AG04450 (cell line): ENCODE data around the gene CSDE1. TPM values are rescaled to one million over a fixed set of nuclear protein-coding genes. Genes with fewer than 3 reads are reported as not detected.
"Not testable (repeated sequence)": the region's sequence is repeated elsewhere in the genome, so short reads cannot be mapped to it uniquely, and the experiment has no call there.

ENCODE experiments used
- CTCF ChIA-PET: fragments of 300-600, 350-600 bp; formaldehyde crosslinking; extraction: SDS; loops from one replicate; lab custom pipeline; 2022; ENCODE audit warnings: antibody characterized with exemption, inconsistent platforms; lab: Charles Lee
- POLR2A ChIA-PET: fragments of 350-600 bp; formaldehyde crosslinking; extraction: SDS; loops from one replicate; lab custom pipeline; 2021; ENCODE audit warnings: antibody characterized with exemption, inconsistent platforms; lab: Yijun Ruan, JAX
- DNase-seq: peaks from one replicate; pipeline ENCODE4 v3.0.0-alpha.2; 2011; ENCODE audit warnings: low read depth, low spot score
- H3K27ac ChIP-seq: one replicate; pipeline ENCODE4 v1.5.1; 2012; ENCODE audit warnings: low read depth, low read length, control low read depth
- H3K27me3 ChIP-seq: one replicate; pipeline ENCODE4 v1.6.0; 2012; ENCODE audit warnings: low read length; ENCODE audit not compliant: control insufficient read depth, insufficient read depth
- H3K4me3 ChIP-seq: 2 replicates; pipeline ENCODE4 v1.5.1; 2011; ENCODE audit warnings: mild to moderate bottlenecking, low read depth, low read length, control low read depth
- H3K9me3 ChIP-seq: 2 replicates; pipeline ENCODE4 v1.5.1; 2012; ENCODE audit warnings: low read length; ENCODE audit not compliant: control insufficient read depth, insufficient read depth
- polyA plus RNA-seq: library from polyadenylated mRNA; depleted of rRNA; stranded (reverse); fragments of >200 nt; gene quantifications from 2 replicates; pipeline ENCODE4 v1.2.3, GENCODE V29; 2011
- TF ChIP-seq, protein P1 (sequence below): IDR thresholded peaks from 2 replicates; pipeline ENCODE4 v1.5.1; 2011; ENCODE audit warnings: low read depth, low read length, control low read depth, inconsistent platforms

The CSDE1 gene
- polyA plus RNA-seq, 1 experiment, result 438 TPM

DNA sequence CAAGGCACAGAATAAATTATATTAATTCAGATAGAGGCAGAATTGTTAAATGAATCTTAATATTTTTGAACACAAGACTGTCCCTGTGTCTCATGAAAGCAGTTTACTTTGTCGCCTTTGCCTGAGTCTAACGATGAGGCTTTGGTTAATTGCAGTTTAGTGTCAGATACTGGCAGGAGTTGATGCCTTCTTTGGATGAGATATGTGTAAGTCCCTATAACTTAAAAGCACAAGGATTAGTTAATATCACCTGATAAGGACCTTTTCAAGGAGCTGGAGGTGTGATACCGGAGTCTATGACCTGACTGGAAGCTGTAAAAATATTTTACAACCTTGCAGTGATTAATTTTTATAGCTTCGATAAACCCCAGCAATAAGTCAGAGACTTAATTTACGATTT lies 24.7 kb upstream of the CSDE1 start:
- DNase-seq, result no peak
- no peaks in the 10 kb centered on the region; the same call in 1 of the 2 replicates for H3K9me3 ChIP-seq
- H3K27me3 ChIP-seq, result no peaks in the 10 kb centered on the region
- TF ChIP-seq, protein P1, sequence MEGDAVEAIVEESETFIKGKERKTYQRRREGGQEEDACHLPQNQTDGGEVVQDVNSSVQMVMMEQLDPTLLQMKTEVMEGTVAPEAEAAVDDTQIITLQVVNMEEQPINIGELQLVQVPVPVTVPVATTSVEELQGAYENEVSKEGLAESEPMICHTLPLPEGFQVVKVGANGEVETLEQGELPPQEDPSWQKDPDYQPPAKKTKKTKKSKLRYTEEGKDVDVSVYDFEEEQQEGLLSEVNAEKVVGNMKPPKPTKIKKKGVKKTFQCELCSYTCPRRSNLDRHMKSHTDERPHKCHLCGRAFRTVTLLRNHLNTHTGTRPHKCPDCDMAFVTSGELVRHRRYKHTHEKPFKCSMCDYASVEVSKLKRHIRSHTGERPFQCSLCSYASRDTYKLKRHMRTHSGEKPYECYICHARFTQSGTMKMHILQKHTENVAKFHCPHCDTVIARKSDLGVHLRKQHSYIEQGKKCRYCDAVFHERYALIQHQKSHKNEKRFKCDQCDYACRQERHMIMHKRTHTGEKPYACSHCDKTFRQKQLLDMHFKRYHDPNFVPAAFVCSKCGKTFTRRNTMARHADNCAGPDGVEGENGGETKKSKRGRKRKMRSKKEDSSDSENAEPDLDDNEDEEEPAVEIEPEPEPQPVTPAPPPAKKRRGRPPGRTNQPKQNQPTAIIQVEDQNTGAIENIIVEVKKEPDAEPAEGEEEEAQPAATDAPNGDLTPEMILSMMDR, result no peak
- ChIA-PET POLR2A (no interaction called here), CTCF (interaction anchor here (0.6 to 1.6 kb wide), 2 partner anchors 436 to 1703 kb away, joined by 3 read pairs; no protein-coding TSS in a partner anchor)
- no peak overlapping the region for H3K4me3 ChIP-seq
- H3K27ac ChIP-seq, result no peak overlapping the region

DNA sequence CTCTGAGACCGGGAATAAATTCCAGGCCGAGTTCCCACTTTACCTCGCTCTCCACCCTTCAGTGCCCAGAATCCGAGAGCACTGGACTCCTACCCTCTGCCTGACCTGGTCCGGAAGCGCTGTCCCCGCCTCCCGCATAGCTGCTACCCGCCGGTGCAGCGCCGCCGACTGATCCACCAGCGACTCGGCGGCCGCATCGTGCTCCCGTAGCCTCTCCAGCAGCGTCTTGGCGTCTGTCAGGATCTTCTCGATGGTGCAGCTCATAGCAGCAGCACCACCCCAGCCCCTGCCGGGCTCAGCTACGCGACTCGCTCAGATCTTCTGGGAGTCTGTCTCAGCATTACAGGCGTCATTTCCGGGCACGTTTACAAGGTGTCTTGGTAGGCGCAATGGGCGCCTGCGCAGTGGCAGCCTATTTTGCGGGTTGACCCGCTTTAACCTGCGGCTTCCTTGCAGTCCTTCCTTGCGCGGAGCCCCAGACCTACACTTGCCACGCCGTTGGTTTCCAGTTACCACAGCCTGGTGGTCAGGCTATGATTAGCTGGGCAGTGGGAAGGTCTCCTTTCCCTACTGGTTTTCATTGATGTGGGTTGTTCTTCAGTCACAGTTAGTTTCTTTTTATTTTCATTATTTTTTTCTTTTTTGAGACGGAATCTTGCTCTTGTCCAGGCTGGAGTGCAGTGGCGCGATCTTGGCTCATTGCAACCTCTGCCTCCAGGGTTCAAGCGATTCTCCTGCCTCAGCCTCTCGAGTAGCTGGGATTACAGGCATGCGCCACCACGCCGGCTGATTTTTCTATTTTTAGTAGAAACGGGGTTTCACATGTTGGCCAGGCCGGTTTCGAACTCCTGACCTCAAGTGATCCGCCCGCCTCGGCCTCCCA lies 22.8 kb upstream of the CSDE1 start, which contains the start of gene SIKE1:
Gene SIKE1 (minus strand): TSS at position 342 of the 883 bp plus-strand sequence. CDS start 78 bp downstream, at position 264.
- Histone ChIP-seq H3K27ac (peak within 1 kb of the TSS; percentile 95), H3K4me3 (peak within 1 kb of the TSS; percentile 93), H3K9me3 (no peaks in the 10 kb centered on the region; the same call in 1 of the 2 replicates), H3K27me3 (no peaks in the 10 kb centered on the region)
- peak; percentile 85 for DNase-seq
- TF ChIP-seq, protein P1, result no peak
- ChIA-PET CTCF (interaction anchor here (0.7 kb wide), 1 partner anchor 791 kb away, joined by 3 read pairs; no protein-coding TSS in a partner anchor), POLR2A (interaction anchor here (0.6 to 1.2 kb wide), 3 partner anchors 23 to 1232 kb away, joined by 4 to 6 read pairs (median 5); partner anchors contain the start of gene CSDE1)

DNA sequence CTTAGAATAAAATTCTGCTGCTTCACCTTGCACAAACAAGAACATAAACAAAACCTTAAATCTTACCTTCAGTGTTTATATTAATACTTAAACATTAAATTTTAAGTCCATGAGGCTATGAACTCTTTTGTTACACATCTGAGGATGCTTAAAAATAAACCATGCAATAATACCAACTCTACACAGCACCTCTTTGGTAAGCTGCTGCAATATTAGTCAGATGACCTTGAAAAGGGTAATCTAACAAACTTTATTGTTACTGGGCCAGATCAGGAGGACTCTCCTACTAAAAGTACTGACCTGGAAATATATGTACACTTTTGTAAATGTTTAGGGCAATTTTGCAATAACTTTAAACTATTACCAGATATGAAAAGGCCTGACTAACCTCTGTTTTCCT lies 21.9 kb upstream of the CSDE1 start:
- POLR2A ChIA-PET, result no interaction called here
- H3K9me3 ChIP-seq, result no peaks in the 10 kb centered on the region; the same call in 1 of the 2 replicates
- peak overlapping the region; percentile 93 for H3K4me3 ChIP-seq
- TF ChIP-seq, protein P1, result no peak
- H3K27ac ChIP-seq, result peak overlapping the region; percentile 95
- H3K27me3 ChIP-seq, result no peaks in the 10 kb centered on the region
- DNase-seq, result no peak
- CTCF ChIA-PET, result no interaction called here

DNA sequence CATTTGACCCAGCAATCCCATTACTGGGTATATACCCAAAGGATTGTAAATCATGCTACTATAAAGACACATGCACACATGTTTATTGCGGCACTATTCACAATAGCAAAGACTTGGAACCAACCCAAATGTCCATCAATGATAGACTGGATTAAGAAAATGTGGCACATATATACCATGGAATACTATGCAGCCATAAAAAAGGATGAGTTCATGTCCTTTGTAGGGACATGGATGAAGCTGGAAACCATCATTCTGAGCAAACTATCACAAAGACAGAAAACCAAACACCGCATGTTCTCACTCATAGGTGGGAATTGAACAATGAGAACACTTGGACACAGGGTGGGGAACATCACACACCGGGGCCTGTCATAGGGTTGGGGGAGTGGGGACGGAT lies 18.9 kb upstream of the CSDE1 start:
- DNase-seq, H3K4me3 ChIP-seq, H3K27me3 ChIP-seq, H3K27ac ChIP-seq, POLR2A ChIA-PET, H3K9me3 ChIP-seq, CTCF ChIA-PET: not testable (repeated sequence)

DNA sequence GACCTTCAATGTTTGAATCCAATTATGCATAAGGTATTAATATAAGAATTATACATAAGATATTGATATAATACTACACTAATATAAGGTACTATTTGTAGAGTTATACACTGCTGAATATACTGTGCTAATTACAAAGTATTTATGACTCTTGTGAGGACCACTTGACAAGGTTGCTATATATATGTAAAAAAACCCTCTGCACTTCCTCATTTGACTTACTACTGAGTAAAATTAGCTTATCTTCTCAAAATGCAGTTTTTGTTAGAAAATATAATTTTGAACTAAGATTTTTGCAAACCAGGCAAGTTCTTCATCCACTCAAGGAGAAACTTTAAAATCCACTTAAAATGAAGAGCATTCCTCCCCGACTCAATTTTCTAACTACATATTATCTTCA lies 14.2 kb upstream of the CSDE1 start:
- Histone ChIP-seq H3K9me3 (no peaks in the 10 kb centered on the region), H3K27me3 (no peaks in the 10 kb centered on the region), H3K27ac (no peak overlapping the region), H3K4me3 (no peak overlapping the region)
- DNase-seq, result no peak
- TF ChIP-seq, protein P1, result no peak
- ChIA-PET POLR2A (no interaction called here), CTCF (no interaction called here)
